GM23248 (cell line): ENCODE data around the gene CSHL1.
"Not testable (repeated sequence)": the region's sequence is repeated elsewhere in the genome, so short reads cannot be mapped to it uniquely, and the experiment has no call there.

Experiments used
- EZH2 ChIP-seq: fragments of 200-600 bp; sonication (generic); IDR thresholded peaks from 2 replicates; pipeline ENCODE4 v1.6.1; 2018; ENCODE audit warnings: antibody characterized with exemption, mild to moderate bottlenecking; ENCODE audit not compliant: insufficient read depth, poor library complexity, severe bottlenecking
- EZH2phosphoT487 ChIP-seq: fragments of 200-600 bp; sonication (generic); IDR thresholded peaks from 2 replicates; pipeline ENCODE4 v1.6.1; 2018; ENCODE audit warnings: antibody characterized with exemption, moderate library complexity, mild to moderate bottlenecking, low read depth; ENCODE audit not compliant: insufficient read depth

GRCh38 chr17:63894821-63895220, 16.2 kb downstream of the CSHL1 start:
- TF ChIP-seq EZH2, EZH2phosphoT487: not testable (repeated sequence)
